Measurements from ENCODE around the gene RPS26.

Gene RPS26

DNA sequence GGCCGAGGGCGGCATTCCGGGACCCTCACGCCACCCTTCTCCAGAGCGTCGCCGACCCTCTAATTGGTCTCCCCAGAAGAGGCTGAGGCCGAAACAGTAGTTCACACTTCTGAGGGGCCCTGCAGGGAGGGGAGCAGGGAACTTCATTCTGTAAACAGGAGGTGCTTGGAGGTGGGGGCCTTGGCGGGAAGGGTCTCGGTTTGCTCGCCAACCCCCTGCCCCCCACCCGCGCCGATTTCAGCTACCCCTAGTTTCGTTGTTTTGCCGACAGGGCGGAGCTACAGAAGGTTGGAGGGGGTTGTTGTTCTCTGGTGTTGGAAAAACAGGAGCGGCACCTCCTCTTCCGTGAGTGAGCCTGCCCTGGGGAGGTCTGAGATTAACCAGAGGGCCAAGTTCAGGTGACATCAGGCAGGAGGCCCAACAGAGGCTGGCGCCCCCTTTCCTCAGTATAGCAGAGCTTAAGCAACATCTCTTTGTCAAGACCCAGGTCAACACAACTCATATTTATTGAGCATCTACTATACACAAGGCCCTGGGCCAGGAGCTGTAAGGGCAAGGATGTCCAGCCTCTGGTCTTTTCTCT is 38.9 kb downstream of the RPS26 start:
- H3K4me1 ChIP-seq = peaks cover 0 to 22% (median 9%) of the 10 kb centered on the region in 4 donors
- peak overlapping the region in 1 of 2 donors; percentile 64 for H3K4me3 ChIP-seq
- no peak for DNase-seq
- TF ChIP-seq, protein P1, sequence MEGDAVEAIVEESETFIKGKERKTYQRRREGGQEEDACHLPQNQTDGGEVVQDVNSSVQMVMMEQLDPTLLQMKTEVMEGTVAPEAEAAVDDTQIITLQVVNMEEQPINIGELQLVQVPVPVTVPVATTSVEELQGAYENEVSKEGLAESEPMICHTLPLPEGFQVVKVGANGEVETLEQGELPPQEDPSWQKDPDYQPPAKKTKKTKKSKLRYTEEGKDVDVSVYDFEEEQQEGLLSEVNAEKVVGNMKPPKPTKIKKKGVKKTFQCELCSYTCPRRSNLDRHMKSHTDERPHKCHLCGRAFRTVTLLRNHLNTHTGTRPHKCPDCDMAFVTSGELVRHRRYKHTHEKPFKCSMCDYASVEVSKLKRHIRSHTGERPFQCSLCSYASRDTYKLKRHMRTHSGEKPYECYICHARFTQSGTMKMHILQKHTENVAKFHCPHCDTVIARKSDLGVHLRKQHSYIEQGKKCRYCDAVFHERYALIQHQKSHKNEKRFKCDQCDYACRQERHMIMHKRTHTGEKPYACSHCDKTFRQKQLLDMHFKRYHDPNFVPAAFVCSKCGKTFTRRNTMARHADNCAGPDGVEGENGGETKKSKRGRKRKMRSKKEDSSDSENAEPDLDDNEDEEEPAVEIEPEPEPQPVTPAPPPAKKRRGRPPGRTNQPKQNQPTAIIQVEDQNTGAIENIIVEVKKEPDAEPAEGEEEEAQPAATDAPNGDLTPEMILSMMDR (IDR thresholded peaks at IDR 0.05) = no peak
- no peaks in the 10 kb centered on the region for H3K9me3 ChIP-seq
- peaks cover 0 to 6% of the 10 kb centered on the region in 2 donors for H3K27me3 ChIP-seq
- no peaks in the 10 kb centered on the region for H3K36me3 ChIP-seq
- no peak overlapping the region for H3K27ac ChIP-seq
- intact Hi-C loops (cut with DNase I; ENCODE audit: low total_unique reads) = no loop called here

DNA sequence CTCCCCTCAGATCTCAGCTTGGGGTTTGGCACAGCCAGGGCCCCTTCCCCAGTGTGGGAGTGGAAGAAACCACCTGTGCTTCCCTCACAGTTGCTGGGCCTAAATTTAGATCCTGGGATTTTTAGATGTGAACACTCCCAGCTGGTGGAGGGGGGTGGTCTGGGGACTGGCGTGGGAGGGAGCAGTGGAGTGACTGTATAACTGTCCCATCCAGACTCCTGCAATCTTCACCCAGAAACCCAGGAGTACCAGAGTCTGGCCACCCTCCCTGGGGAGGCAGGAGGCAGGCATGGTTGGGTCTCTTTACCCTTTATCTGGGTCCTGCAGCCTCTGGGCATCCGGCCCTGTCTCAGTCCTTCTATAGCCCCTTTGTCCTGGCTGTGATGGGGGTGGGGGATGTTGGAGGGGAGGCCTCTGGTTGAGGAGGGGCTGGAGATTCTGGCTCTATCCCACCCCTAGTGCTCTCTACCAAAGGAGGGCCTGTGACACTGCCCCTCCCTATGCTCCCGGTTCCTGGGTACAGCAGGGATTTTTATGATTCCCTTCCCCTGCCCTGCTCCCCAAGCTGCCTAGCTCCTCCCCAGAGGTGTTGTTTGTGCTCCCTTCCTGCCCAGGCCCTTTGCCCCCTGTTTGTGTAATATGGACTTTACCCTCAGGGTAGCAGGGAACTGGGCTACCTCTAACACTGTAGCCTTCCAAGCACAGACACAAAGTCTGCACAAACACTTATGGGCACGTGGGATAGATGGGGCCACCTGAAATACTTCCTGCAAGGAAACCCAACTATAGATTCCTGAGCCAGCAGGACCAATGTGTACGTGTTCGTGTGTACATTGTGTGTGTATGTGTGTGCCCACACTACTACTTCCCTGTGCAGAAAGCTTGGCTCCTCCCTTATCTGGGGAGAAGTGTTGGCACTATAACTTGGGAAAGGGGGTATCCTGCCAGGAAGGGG is 40.0 kb downstream of the RPS26 start:
- no peak for DNase-seq

DNA sequence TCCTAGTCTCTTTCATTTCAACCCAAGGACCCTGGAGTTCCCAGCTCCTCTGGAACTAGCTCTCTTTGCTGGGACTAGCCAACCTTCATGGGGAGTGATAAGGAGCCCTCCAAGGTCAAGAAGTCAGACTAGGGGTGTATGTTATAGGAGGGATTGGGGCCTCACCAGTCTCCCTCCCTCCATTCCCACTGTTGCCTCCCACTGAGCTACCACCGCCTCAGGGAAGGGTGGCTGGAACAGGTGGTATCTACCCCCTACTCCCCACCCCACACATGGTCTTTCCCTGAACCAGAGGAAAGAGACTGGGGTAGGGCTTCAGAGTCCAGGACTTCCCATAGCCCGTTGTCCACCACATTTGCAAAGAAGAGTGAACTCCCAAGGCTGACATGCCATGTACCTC is 40.7 kb downstream of the RPS26 start:
- no peak for DNase-seq
- intact Hi-C loops (cut with DNase I; ENCODE audit: low total_unique reads) = no loop called here
- Histone ChIP-seq H3K27ac (no peak overlapping the region), H3K4me1 (peaks cover 0 to 24% (median 9%) of the 10 kb centered on the region in 4 donors), H3K4me3 (no peak overlapping the region), H3K36me3 (no peaks in the 10 kb centered on the region), H3K9me3 (no peaks in the 10 kb centered on the region), H3K27me3 (peaks cover 0 to 6% of the 10 kb centered on the region in 2 donors)
- TF ChIP-seq, protein P1 (IDR thresholded peaks at IDR 0.05) = no peak

More for the DNA sequence above, 40.0 kb downstream of the RPS26 start:
- TF ChIP-seq, protein P1 (IDR thresholded peaks at IDR 0.05) = no peak
- H3K4me1 ChIP-seq = peaks cover 0 to 22% (median 9%) of the 10 kb centered on the region in 4 donors
- H3K36me3 ChIP-seq = no peaks in the 10 kb centered on the region
- H3K27me3 ChIP-seq = peaks cover 0 to 6% of the 10 kb centered on the region in 2 donors
- H3K27ac ChIP-seq = no peak overlapping the region
- H3K9me3 ChIP-seq = no peaks in the 10 kb centered on the region
- intact Hi-C loops (cut with DNase I; ENCODE audit: low total_unique reads) = no loop called here
- no peak overlapping the region for H3K4me3 ChIP-seq

DNA sequence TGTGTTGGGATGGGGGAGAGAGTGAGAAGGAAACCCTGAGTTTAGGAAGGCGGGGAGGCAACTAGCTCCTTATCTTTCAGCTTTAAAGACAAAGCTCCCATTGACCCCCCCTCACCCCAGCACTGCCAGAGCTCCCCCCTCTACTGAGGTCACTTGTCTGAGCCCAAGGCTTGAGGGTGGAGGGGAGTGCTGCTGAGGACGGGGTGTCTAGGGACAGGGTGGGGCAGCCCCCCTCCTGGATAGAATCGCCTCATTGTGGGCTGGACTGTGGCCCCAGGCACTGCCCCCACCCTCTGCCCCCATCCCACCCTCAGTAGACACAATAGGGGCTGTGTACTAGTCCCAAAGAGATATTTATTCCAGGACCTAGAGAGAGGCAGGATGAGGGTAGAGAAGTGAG is 41.2 kb downstream of the RPS26 start:
- peaks cover 0 to 24% (median 9%) of the 10 kb centered on the region in 4 donors for H3K4me1 ChIP-seq

DNA sequence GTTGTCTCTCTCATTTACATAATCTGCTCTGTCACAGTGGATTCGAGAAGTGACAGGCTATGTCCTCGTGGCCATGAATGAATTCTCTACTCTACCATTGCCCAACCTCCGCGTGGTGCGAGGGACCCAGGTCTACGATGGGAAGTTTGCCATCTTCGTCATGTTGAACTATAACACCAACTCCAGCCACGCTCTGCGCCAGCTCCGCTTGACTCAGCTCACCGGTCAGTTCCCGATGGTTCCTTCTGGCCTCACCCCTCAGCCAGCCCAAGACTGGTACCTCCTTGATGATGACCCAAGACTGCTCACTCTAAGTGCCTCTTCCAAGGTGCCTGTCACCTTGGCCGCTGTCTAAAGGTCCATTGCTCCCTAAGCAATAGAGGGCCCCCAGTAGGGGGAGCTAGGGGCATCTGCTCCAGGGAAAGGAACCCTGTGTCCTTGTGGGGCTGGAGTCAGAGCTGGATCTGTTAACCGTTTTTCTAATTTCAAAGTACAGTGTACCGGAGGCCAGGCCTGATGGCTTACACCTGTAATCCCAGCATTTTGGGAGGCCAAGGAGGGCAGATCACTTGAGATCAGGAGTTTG is 43.3 kb downstream of the RPS26 start:
- Histone ChIP-seq H3K27ac (no peak overlapping the region), H3K27me3 (peaks cover 0 to 6% of the 10 kb centered on the region in 2 donors), H3K4me1 (peaks cover 0 to 9% (median 6%) of the 10 kb centered on the region in 4 donors), H3K4me3 (no peak overlapping the region), H3K36me3 (peaks cover 0 to 7% (median 0%) of the 10 kb centered on the region in 3 donors), H3K9me3 (no peaks in the 10 kb centered on the region)
- intact Hi-C loops (cut with DNase I; ENCODE audit: low total_unique reads) = no loop called here
- DNase-seq = no peak
- TF ChIP-seq, protein P1 (IDR thresholded peaks at IDR 0.05) = no peak

More for the DNA sequence above, 41.2 kb downstream of the RPS26 start:
- Histone ChIP-seq H3K4me3 (no peak overlapping the region), H3K27me3 (peaks cover 0 to 6% of the 10 kb centered on the region in 2 donors), H3K27ac (no peak overlapping the region), H3K36me3 (no peaks in the 10 kb centered on the region), H3K9me3 (no peaks in the 10 kb centered on the region)
- TF ChIP-seq, protein P1 (IDR thresholded peaks at IDR 0.05) = no peak
- intact Hi-C loops (cut with DNase I; ENCODE audit: low total_unique reads) = no loop called here
- DNase-seq = no peak
